Stimulated activated naive B cell treated with anti-CD40 and anti-IgM and Interleukin-4, amounts not matched to agents 10 μg/mL and 1 μg/mL and 100 μg/mL, for 72 hours (primary cell): ENCODE measurements around the gene SNPH.
"Not testable (repeated sequence)": the region's sequence is repeated elsewhere in the genome, so short reads cannot be mapped to it uniquely, and the experiment has no call there.

ENCODE experiments used
- ATAC-seq, 2 donors: fragments of 150-1000 bp; cut with Tn5 transposase; replicated peaks; 2 replicates each; pipeline ENCODE4 v1.10.0; 2021; ENCODE audit warnings: moderate library complexity in 1 of 2
- DNase-seq: peaks from one replicate; pipeline ENCODE4 v3.0.0; 2021
- H3K27ac Mint-ChIP-seq: one replicate; pipeline ENCODE4 v1.8.0; 2022; ENCODE audit warnings: mild to moderate bottlenecking, mixed read lengths
- H3K27me3 Mint-ChIP-seq, 2 donors: one replicate each; pipeline ENCODE4 v1.8.0; 2022; ENCODE audit warnings: mixed read lengths in 2 of 2
- H3K36me3 Mint-ChIP-seq, 2 donors: one replicate each; pipeline ENCODE4 v1.8.0; 2022; ENCODE audit warnings: mixed read lengths in 2 of 2, mild to moderate bottlenecking in 1 of 2
- H3K4me1 Mint-ChIP-seq, 2 donors: one replicate each; pipeline ENCODE4 v1.8.0; 2022; ENCODE audit warnings: mixed read lengths in 2 of 2, mild to moderate bottlenecking in 1 of 2
- H3K4me3 Mint-ChIP-seq, 2 donors: one replicate each; pipeline ENCODE4 v1.8.0; 2022; ENCODE audit warnings: mild to moderate bottlenecking in 2 of 2, mixed read lengths in 2 of 2, moderate library complexity in 1 of 2
- H3K9me3 Mint-ChIP-seq, 2 donors: one replicate each; pipeline ENCODE4 v1.8.0; 2022; ENCODE audit warnings: mixed read lengths in 2 of 2, mild to moderate bottlenecking in 1 of 2

SNPH gene

GRCh38 chr20:1334761-1335160 is 68.7 kb downstream of the SNPH start:
- Mint-ChIP-seq H3K27ac (no peak overlapping the region), H3K9me3 (no peaks in the 10 kb centered on the region), H3K4me3 (no peak overlapping the region), H3K36me3 (peaks cover 32 to 53% of the 10 kb centered on the region in 2 donors), H3K27me3 (no peaks in the 10 kb centered on the region), H3K4me1 (peaks cover 40 to 76% of the 10 kb centered on the region in 2 donors)
- no peak for DNase-seq
- no peak for ATAC-seq

GRCh38 chr20:1335961-1336698 is 70.0 kb downstream of the SNPH start:
- Mint-ChIP-seq H3K4me3 (no peak overlapping the region), H3K36me3 (peaks cover 33 to 39% of the 10 kb centered on the region in 2 donors), H3K4me1 (peaks cover 28 to 66% of the 10 kb centered on the region in 2 donors), H3K27me3 (no peaks in the 10 kb centered on the region), H3K27ac (peak overlapping the region; percentile 85), H3K9me3 (no peaks in the 10 kb centered on the region)
- DNase-seq (no peak), ATAC-seq (peak; percentile 41 to 57)

GRCh38 chr20:1336699-1337367 is 70.7 kb downstream of the SNPH start:
- ATAC-seq (peak; percentile 48 to 58), DNase-seq (no peak)
- Mint-ChIP-seq H3K4me3 (no peak overlapping the region), H3K27ac (peak overlapping the region; percentile 85), H3K4me1 (peaks cover 27 to 59% of the 10 kb centered on the region in 2 donors), H3K27me3 (no peaks in the 10 kb centered on the region), H3K9me3 (no peaks in the 10 kb centered on the region), H3K36me3 (peaks cover 26 to 35% of the 10 kb centered on the region in 2 donors)

GRCh38 chr20:1337441-1337840 is 71.3 kb downstream of the SNPH start:
- H3K27ac Mint-ChIP-seq = no peak overlapping the region
- no peak overlapping the region for H3K4me3 Mint-ChIP-seq
- no peaks in the 10 kb centered on the region for H3K27me3 Mint-ChIP-seq
- H3K4me1 Mint-ChIP-seq = peaks cover 25 to 54% of the 10 kb centered on the region in 2 donors
- H3K36me3 Mint-ChIP-seq = peaks cover 23 to 33% of the 10 kb centered on the region in 2 donors
- no peaks in the 10 kb centered on the region for H3K9me3 Mint-ChIP-seq
- no peak for ATAC-seq
- no peak for DNase-seq

GRCh38 chr20:1338096-1338495 is 72.0 kb downstream of the SNPH start:
- no peaks in the 10 kb centered on the region for H3K9me3 Mint-ChIP-seq
- DNase-seq (no peak), ATAC-seq (no peak)
- H3K27ac Mint-ChIP-seq = no peak overlapping the region
- no peak overlapping the region for H3K4me3 Mint-ChIP-seq
- no peaks in the 10 kb centered on the region for H3K27me3 Mint-ChIP-seq
- peaks cover 23 to 48% of the 10 kb centered on the region in 2 donors for H3K4me1 Mint-ChIP-seq
- H3K36me3 Mint-ChIP-seq = peaks cover 19 to 31% of the 10 kb centered on the region in 2 donors

GRCh38 chr20:1338801-1339200 is 72.7 kb downstream of the SNPH start:
- Mint-ChIP-seq H3K27ac (no peak overlapping the region), H3K27me3 (no peaks in the 10 kb centered on the region), H3K36me3 (peaks cover 14 to 25% of the 10 kb centered on the region in 2 donors), H3K9me3 (no peaks in the 10 kb centered on the region), H3K4me3 (no peak overlapping the region), H3K4me1 (peaks cover 22 to 41% of the 10 kb centered on the region in 2 donors)
- DNase-seq (no peak), ATAC-seq (no peak)

GRCh38 chr20:1341561-1342265 is 75.6 kb downstream of the SNPH start:
- Mint-ChIP-seq H3K9me3 (no peaks in the 10 kb centered on the region), H3K27ac (no peak overlapping the region), H3K4me1 (peaks cover 14 to 33% of the 10 kb centered on the region in 2 donors), H3K36me3 (peaks cover 7 to 20% of the 10 kb centered on the region in 2 donors), H3K27me3 (no peaks in the 10 kb centered on the region), H3K4me3 (no peak overlapping the region)
- no peak for ATAC-seq
- no peak for DNase-seq

GRCh38 chr20:1343446-1344124 is 77.5 kb downstream of the SNPH start:
- H3K36me3 Mint-ChIP-seq = peaks cover 15 to 20% of the 10 kb centered on the region in 2 donors
- not testable (repeated sequence) for H3K27ac Mint-ChIP-seq, H3K4me3 Mint-ChIP-seq, H3K9me3 Mint-ChIP-seq, H3K27me3 Mint-ChIP-seq, DNase-seq, ATAC-seq
- H3K4me1 Mint-ChIP-seq = peaks cover 9 to 21% of the 10 kb centered on the region in 2 donors

- Mint-ChIP-seq H3K4me3 (no peak overlapping the region), H3K36me3 (peaks cover 23 to 29% of the 10 kb centered on the region in 2 donors), H3K9me3 (peaks cover 4 to 8% of the 10 kb centered on the region in 2 donors), H3K4me1 (peaks cover 9 to 21% of the 10 kb centered on the region in 2 donors), H3K27me3 (no peaks in the 10 kb centered on the region), H3K27ac (no peak overlapping the region)
- ATAC-seq = peak; percentile 39 to 53
- DNase-seq = no peak
These were observed 79.1 kb downstream of the SNPH start for GRCh38 chr20:1345030-1345755.

- Mint-ChIP-seq H3K4me3 (no peak overlapping the region), H3K4me1 (peaks cover 9 to 17% of the 10 kb centered on the region in 2 donors), H3K9me3 (peaks cover 4 to 8% of the 10 kb centered on the region in 2 donors), H3K36me3 (peaks cover 23 to 34% of the 10 kb centered on the region in 2 donors), H3K27me3 (no peaks in the 10 kb centered on the region), H3K27ac (no peak overlapping the region)
- ATAC-seq (no peak), DNase-seq (no peak)
These were observed 79.6 kb downstream of the SNPH start for GRCh38 chr20:1345756-1346093.

- ATAC-seq = no peak
- Mint-ChIP-seq H3K36me3 (peaks cover 28 to 41% of the 10 kb centered on the region in 2 donors), H3K9me3 (peaks cover 4 to 8% of the 10 kb centered on the region in 2 donors), H3K4me1 (peaks cover 9 to 17% of the 10 kb centered on the region in 2 donors), H3K27ac (peak overlapping the region; percentile 9), H3K27me3 (no peaks in the 10 kb centered on the region), H3K4me3 (no peak overlapping the region)
- DNase-seq = no peak
These were observed 80.3 kb downstream of the SNPH start for GRCh38 chr20:1346315-1346969.

- peaks cover 10 to 17% of the 10 kb centered on the region in 2 donors for H3K9me3 Mint-ChIP-seq
- ATAC-seq (no peak), DNase-seq (no peak)
- H3K27ac Mint-ChIP-seq = no peak overlapping the region
- H3K4me3 Mint-ChIP-seq = no peak overlapping the region
- H3K4me1 Mint-ChIP-seq = peaks cover 15 to 24% of the 10 kb centered on the region in 2 donors
- H3K36me3 Mint-ChIP-seq = peaks cover 64 to 81% of the 10 kb centered on the region in 2 donors
- no peaks in the 10 kb centered on the region for H3K27me3 Mint-ChIP-seq
These were observed 87.9 kb downstream of the SNPH start for GRCh38 chr20:1353956-1354355.
